NCI-H524 treated with DMSO at 0.1 percent for 48 hours (cell line): ENCODE data around the gene UBE2L3.
"Not testable (repeated sequence)": the region's sequence is repeated elsewhere in the genome, so short reads cannot be mapped to it uniquely, and the experiment has no call there.

ENCODE experiments used
- DNase-seq: peaks from one replicate; lab custom pipeline; 2025; lab: John Stamatoyannopoulos, UW

UBE2L3 gene

DNA sequence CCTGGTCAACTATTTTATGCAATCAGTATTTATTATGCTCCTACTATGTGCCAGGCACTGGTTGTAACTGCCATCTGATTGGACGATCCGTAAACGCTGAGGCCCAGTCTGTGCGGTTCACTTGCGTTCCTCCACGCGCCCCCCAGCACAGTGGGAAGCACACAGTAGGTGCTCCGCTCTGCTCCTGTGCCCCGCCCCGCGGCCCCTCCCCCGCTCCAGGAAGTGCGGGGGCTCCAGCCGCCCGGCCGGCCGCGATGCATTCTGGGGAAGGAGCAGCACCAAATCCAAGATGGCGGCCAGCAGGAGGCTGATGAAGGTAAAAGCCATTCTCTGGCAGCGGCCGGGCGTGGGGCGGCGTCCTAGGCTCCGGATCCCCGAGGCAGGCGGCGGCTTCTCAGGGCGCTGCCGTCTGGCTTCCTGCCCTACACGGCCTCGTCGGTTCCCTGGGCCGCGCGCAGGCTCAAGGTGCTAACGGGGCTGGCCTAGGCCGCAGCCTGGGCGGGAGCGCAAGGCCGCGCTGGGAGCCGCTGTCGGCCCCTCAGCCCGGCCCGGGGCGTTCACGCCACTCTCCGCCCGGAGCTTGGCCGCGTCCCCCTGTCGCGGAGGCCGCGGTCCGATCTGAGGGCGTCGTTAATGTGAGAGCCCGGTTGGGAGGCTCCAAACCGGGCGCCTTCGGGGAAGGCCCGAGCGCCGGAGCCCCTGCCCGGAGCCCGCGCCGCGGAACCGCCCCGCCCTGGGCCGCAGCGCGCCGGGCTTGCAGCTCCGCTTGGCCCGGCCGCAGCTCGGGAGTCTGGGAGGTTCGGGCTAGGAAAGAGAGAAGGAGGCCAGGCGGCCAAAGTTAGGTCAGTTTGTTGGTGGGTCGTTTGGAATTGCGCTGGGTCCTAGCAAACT lies at the start of gene UBE2L3:
Gene UBE2L3, plus strand, starts transcription at position 259 of the 891 bp plus-strand sequence. Its CDS starts 31 bp downstream, at position 290.
- no peak for DNase-seq

DNA sequence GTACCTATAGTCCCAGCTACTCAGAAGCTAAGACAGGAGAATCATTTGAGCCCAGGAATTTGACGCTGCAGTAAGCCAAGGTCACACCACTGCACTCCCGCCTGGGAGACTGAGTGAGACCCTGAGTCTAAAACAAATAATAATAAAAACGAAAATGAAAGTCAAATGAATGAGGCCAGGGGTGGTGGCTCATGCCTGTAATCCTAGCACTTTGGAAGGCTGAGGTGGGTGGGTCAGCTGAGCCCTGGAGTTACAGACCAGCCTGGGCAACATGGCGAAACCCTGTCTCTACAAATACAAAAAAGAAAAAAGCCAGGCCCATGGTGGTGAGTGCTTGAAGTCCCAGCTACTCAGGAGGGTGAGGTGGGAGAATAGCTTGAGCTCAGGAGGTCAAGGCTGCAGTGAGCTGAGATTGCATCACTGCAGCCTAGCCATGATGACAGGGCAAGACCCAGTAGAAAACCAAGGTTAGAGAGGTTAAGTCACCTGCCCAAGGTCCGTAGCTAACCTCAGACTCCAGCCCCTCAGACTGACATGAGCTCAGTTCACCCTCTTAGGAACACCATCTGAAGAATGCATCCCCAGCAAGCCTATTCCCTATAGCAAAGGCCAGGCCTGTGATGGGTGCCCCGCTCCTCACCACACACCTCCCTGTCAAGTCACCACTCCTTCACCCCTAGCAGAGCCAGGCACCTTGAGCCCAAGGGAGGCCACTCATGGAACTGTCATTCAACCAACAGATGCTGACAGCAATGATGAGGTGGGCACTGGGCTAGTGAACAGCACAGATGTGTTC lies 40.6 kb upstream of the UBE2L3 start:
- not testable (repeated sequence) for DNase-seq

DNA sequence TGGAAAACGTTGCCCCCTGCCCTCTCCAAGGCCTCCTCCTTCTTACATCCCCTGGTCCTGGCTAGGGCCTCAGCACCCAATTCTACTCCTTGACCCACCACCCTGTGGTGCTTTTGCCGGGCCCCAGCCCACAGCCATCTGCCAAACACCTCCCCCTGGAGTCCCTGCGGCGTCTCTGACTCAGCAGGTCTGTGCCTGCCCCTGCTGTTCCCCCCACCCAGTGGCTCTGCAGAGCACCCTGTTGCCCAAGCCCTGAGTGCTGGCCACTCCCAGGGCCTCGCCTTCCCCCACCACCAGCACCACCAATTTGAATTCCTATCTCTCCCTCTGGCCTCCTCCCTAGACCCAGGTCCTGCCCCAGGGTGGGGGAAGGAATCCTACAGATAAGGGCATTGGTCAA lies 36.0 kb upstream of the UBE2L3 start:
- DNase-seq: not testable (repeated sequence)

DNA sequence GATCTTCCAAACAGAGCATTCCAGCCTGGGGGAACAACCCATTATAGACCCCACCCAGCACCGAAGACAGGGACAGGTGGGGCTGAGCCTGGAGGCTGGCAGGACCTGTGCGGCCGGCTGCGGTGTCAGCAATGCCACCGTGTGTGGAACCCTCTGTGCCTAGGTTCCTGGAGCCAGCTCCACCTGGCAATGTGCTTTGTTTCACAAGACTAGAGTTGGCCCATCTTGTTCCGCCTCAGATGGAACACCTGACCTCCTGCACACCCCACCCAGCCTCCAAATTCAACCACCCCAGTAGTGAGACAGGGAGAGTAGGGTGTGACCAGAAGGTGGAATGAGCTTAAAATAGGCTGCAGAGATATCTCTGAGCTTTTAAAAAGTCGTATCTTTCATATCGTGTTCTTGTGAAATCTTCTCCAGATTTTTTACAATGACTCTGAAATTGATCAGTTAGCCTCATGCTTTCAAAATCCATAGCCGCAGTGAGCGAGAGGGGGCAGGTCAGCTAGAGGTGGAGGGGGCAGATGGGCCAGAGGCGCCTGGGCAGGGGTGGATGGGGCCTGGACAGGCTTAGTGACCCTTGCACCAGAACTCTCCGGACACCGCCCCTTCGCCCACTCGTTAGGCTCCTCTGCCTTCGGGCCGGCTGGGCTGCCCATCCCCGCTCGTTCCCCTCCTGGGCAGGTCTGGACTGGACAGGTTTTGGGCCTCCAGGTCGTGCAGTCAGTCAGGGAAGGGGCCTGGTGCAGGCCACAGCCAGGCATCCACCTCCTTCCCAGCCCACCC lies 34.5 kb upstream of the UBE2L3 start:
- DNase-seq: not testable (repeated sequence)

DNA sequence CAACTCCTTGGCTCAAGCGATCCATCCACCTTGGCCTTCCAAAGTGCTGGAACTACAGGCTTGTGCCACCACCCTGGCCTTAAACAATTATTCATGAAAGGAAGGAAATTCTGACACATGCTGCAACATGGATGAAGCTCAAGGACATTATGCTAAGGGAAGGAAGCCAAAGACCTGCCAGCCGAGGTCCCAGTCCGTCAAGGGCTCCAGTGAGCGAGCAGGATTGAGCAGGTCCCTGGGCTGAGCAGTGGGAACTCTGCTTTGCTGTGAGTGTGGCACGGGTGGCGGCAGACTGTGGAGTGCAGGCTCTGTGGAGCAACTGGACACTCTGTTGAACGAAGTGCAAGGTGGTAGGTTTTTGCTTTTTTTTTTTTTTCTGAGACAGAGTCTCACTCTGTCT lies 27.7 kb upstream of the UBE2L3 start:
- not testable (repeated sequence) for DNase-seq

DNA sequence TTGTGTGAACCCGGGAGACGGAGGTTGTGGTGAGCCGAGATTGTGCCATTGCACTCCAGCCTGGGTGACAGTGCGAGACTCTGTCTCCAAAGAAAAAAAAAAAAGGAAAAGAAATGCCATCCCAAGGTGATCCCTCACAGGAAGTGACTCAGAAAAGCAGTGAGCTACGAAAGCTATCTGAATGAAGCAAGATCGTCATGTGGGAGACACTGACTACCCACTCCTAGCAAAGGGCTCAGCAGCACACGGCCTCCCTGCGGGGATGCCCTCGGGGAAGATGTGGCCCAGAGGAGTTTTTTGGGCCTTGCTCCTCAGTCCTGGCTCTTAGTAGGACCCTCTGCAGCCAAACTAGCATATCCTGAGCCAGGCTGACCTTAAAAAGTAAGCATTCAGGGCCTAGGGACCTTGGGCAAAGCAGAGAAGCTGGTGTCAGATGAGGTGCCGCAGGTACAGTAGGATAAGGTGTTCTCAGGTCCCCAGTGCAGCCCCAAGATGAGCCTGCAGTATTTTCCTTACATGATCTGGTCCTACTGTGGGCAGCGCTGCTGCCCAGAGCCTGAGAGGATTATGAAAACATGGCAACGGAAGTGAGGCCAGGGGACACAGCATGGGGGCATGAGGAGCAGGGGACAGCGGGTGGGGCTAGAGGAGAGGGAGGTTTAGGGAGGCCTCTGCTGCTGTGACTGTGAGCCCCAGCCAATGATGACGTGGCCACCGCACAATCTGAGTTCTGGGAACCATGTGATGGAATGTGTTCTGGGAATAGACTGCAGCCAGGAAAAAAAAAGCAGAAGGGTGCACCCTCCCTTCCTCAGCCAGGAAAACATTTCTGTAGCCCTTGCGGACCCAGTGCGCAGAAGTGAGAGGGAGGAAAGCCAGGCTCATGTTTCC lies 22.8 kb upstream of the UBE2L3 start:
- DNase-seq: not testable (repeated sequence)

DNA sequence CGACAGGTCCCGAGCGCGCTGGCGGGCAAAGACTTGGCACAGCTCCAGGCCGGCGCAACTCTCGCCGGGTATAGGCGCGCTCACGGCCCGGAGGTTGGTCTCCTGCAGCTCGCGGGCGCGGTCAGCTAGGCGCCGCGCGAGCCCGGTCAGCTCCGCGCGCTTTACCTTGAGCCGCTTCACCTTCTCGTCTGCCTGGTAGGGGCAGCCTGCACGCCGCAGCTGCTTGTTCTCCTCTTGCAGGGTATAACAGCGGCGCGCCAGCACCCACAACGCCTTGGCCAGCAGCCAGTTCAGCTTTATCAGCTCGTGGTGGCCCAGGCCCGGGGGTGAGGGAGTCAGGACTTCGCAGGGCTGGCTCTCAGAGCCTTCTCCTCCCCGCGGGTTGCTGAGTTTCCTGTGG lies 18.0 kb upstream of the UBE2L3 start:
- not testable (repeated sequence) for DNase-seq

DNA sequence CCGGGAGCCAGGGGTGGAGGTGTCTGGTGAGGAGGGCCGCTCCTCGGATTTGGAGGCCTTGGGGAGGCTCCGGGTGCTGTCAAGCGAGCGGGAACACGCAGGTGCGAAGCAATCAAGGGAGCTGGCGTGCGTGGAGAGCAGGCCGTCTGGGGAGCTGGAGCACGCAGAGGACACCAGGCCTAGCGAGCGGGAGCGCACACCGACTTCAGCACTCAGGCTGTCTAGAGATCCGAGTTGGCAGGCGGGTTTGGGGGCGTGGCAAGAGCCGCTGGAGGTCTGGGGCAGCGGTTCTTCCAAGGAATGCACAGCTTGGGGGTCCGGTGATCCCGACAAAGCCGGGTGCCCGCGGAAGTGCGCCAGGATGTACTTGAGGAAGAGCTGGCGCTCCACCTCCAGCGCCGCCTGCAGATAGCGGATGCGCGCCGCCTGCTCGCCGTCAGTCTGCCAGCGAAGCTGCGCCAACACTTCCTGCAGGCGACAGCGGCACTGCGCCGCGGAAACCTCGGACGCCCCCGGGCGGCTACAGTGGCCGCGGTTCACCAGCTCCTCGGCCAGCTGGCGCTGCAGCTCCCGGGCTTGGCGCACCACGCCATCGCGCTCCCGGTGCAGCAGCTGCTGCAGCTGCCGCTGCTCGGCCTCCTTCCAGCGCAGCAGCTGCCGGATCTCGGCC lies 17.4 kb upstream of the UBE2L3 start:
- DNase-seq: not testable (repeated sequence)

DNA sequence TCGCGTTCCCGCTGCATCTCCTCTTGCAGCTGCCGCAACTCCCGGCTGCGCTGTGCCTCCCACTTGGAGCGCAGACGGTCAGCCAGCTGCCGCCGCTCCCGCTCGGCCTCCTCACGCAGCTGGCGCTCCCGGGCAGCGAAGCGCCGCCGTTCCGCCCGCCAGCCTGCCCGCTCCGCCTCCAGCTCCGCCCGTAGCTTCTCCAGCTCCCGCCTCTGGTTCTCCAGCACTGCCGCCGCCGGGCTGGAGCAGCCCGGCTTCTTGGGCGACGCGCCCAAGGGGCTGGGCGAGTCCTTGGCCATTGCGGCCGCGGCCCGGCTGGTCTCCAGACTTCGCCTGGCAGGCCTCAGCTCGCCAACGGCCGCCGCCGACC lies 16.9 kb upstream of the UBE2L3 start:
- not testable (repeated sequence) for DNase-seq

DNA sequence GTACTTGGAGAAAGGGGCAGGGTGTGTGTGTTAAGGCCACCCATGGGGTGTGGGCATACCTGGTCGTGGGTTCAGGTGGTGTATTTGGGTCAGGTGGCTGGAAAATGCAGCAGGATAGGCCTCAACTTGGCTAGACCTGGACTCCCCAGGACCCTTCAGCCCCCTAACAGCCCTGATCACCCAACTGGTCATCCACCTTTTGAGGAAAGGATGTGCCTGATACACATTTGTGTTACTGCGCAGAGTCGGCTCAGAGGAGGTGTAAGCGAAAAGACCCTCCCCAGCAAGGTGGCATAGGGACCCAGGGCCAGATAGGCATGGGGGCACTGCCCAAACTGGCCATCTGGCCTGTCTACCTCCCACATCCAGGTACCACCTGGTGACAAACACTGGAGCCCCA lies 16.2 kb upstream of the UBE2L3 start, which contains the start of gene RIMBP3C:
Gene RIMBP3C, minus strand, starts transcription at position 101 of the 400 bp plus-strand sequence. CDS start 485 bp downstream, outside the sequence.
- not testable (repeated sequence) for DNase-seq

DNA sequence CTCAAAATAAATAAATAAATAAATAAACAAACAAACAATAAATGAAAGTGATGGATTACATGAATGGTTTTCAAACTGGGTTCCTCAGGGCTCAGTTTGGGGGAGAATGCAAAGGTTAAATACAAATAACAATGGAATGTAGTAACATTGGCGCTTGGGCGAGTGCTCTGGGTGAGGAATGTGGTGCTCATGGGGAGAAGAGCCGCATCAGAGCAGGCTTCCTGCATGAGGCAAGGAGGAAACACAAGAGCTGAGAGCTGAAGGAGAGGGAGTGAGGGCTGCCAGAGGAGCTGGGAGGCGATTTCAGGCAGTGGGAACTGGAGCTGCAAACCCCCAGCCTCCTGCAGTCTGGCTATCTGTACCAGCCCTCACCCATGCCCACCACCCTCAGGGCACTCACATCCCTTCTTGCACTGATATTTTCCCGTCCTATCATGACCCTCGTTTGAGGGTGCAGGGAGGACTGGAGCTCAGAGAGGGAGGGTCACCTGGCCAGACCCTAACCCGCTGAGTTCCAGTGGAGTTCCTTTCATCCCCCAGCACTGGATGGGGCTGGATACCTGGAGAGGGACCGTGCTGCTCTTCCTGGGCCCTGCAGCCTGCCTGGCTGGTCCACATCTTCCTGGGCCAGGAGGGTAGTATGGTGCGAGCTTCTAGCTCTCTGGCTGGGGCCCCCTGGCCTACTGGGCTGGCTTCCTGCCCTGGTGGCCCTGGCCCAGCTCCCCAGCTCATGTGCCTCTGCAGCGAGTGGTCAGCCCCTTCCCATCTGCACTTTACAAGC lies 8.0 kb upstream of the UBE2L3 start:
- DNase-seq: not testable (repeated sequence)

DNA sequence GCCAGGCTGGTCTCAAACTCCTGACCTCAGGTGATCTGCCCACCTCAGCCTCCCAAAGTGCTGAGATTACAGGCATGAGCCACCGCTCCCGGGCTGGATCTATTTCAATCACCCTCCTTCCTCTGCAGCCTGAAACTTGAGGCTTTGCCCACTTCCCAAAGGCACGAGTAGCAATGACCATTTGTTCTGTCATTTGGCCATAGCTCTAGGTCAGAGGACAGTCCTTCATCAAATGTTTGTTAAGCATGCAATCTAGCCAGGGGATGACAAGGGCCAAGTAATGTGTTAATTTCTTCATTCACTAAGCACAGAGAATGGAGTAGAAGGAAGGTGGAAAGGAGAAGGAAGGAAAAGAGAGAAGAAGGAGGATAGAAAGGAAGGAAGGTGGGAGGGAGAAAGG lies 6.9 kb upstream of the UBE2L3 start:
- not testable (repeated sequence) for DNase-seq

DNA sequence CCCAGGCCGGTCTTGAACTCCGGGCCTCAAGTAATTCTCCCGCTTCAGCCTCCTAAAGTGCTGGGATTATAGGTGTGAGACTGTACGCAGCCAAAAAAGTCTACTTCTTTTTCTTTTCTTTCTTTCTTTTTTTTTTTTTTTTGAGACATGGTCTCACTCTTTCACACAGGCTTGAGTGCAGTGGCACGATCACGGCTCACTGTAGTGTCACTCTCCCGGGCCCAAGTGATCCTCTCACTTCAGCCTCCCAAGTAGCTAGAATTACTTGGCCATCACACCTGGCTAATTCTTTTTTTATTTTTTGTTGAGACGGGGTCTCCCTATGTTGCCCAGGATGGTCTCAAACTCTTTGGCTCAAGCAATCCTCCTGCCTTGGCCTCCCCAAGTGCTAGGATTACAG lies 3.6 kb upstream of the UBE2L3 start:
- no peak for DNase-seq

DNA sequence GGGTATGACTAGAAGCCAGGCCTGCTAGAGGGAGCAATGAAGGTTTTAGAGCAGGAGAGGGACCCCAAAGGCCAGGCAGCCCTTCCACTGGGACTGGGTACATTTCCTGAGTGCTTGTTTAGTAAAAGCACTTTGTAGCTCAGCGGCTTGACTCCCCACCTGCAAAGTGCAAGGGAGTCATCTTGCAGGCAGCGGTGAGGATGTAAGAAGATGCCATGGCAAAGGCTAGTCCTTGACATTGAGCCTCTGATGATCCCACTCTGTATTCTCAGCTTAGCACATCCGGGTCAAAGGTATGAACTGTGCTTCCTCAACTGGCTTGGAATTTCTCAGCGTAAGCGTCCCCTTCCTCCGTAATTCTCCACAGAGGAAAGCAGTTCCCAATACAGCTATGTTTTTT lies 3.1 kb upstream of the UBE2L3 start:
- DNase-seq: no peak

DNA sequence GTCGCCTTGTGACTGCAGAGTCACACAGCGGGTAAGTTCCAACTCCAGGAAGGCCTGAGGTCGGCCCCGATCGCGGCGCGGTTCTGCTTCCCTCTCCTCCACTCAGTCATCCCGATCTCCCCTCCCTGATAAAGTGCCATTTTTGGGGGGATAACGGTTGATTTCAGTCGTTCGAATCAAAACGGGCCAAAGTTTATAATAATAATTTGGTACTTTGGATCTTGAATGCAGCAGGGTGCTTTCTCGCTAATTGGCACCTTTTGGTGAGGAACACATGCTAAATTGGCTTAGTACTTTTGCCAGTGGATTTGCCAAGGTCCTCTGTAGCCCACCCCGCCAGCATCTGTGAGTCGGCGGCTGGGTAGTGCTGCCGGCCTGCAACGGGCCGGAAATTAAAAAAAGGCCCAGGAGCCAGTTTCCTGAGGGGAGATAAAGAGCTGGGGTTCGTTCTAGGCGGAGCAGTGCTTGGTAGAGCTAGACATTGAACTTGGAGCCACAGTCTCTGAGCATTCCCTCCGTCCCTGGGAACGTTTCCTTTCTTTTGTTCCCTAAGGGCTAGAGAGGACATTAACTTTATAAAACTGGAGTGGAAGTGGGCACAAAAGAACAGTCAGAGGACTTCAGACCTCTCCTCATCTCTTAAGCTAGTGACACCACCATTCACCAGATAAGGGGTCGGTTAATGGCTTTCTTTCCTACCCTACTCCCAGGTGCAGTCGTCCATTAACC lies 997 bp downstream of the UBE2L3 start:
- DNase-seq: no peak

DNA sequence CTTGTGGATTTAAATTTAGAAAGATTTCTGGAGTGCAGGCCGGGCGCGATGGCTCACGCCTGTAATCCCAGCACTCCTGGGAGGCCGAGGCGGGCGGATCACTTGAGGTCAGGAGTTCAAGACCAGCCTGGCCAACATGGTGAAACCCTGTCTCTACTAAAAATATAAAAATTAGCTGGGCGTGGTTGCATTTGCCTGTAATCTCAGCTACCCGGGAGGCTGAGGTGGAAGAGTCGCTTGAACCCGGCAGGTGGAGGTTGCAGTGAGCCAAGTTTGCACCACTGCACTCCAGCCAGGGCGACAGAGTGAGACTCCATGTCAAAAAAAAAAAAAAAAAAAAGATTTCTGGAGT lies 1.5 kb downstream of the UBE2L3 start:
- DNase-seq: not testable (repeated sequence)

DNA sequence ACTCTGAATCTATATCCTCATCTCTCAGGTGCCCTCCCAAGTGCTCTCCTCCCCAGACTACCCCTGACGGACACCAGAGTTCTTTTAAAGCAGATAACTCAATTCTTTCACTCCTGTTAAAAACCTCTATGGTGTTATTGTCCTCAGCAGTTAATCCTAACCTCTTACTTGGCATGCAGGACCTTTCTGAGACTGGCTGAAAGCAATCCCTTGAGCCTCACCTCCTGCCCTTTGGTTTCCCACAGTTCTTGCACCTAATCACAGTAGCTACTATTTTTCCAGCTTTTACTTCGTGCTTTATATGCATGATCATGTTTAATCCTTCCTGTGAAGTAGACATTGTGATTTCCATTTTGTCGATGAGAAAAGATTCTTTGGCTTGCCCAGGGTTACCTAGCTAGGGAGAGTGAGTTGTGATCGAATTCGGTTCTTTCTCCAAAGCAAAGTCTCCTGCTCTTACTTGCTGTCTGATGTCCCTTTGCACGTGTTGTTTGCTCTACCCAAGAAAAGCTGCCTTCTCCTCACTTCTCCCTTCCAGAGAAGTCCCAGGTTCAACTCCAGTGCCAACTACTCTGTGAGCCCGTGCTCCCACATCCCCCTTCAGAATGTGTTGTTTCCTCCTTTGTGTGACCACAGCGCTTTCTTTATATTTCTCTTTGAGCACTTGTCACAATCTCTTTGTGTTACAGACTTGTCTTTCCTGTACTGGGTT lies 2.1 kb downstream of the UBE2L3 start:
- DNase-seq: no peak

DNA sequence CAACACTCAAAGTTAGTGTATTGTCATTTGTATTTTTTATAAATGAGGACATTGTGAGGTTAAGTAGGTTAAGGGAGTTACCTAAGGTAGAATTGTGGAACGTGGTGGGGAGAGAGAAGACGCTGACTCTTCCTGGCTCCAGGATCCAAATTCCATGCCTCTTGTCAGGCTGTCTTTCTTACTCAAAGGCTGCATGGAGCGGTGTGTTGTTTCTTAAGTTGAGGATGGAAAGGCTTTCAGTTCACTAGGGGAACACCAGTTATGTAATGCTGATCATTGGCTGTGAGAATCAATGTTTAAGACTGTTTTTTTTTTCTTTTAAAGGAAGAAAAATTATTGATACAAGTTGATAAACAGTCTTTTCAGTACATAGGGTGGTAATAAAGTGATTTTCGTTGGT lies 2.9 kb downstream of the UBE2L3 start:
- no peak for DNase-seq
